GM12865 (cell line): ENCODE results near the gene TMEM131.
A peak's percentile ranks its signal among the peaks of the same experiment; 100 is the strongest.

Experiments
- DNase-seq: peaks from one replicate; pipeline ENCODE4 v3.0.0; 2010; ENCODE audit warnings: low read depth
- H3K4me3 ChIP-seq: 2 replicates; pipeline ENCODE4 v1.5.1; 2011; ENCODE audit warnings: mild to moderate bottlenecking, low read depth, low read length, control low read depth
- TF ChIP-seq, protein P1 (sequence below): IDR thresholded peaks from 2 replicates; pipeline ENCODE4 v1.5.1; 2011; ENCODE audit warnings: low read length, control low read depth, low read depth, inconsistent platforms; ENCODE audit not compliant: insufficient read depth; ENCODE audit errors: missing control alignments

The TMEM131 gene

DNA sequence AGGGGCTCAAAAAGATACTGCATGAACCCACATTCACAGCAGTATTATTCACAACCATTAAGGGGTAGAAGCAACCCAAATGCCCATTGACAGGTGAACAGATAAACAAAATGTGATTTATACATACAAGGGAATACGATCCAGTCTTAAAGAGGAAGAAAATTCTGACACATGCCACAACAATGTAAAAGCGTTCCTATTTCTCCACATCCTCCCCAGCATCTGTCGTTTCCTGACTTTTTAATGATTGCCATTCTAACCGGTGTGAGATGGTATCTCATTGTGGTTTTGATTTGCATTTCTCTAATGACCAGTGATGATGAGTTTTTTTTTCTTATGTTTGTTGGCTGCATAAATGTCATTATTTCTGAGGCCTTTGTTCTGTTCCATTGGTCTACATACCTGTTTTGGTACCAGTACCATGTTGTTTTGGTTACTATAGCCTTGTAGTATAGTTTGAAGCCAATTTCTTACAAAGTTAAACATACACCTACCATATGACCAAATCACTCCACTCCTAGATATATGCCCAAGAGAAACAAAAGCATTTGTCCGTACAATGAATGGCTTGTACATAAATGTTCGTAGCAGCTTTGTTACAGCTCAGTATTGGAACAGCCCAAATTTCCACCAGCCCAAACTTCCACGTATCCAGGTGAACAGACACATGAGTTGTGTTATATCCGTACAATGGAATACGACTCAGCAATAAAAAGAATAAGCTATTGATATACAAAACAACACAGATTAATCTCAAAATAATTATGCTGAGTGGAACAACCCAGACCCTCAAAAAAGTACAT is 85.1 kb downstream of the TMEM131 start:
- H3K4me3 ChIP-seq, result no peak overlapping the region
- TF ChIP-seq, protein P1, sequence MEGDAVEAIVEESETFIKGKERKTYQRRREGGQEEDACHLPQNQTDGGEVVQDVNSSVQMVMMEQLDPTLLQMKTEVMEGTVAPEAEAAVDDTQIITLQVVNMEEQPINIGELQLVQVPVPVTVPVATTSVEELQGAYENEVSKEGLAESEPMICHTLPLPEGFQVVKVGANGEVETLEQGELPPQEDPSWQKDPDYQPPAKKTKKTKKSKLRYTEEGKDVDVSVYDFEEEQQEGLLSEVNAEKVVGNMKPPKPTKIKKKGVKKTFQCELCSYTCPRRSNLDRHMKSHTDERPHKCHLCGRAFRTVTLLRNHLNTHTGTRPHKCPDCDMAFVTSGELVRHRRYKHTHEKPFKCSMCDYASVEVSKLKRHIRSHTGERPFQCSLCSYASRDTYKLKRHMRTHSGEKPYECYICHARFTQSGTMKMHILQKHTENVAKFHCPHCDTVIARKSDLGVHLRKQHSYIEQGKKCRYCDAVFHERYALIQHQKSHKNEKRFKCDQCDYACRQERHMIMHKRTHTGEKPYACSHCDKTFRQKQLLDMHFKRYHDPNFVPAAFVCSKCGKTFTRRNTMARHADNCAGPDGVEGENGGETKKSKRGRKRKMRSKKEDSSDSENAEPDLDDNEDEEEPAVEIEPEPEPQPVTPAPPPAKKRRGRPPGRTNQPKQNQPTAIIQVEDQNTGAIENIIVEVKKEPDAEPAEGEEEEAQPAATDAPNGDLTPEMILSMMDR, result no peak
- DNase-seq, result no peak

DNA sequence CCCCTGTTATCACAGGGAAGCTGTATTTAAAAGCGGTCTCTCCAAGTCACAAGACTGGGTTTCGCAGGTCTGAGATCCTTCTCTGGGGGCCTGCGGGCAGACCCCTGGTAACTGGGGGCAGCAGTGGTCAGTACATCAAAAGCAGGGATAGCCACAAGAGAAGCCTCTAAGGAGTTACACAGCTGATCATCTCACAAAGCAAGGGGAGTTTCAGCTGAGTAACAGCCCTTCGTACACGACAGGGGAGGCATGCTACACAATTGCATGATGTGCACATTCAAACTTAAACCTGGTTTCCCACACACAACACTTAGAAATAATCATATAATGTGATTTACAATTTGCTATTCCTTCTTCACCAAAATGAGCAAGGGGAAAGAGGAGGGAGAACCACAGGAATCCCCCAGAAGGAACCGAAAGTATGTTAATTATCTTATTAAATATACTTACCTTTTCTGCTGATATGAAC is 87.5 kb downstream of the TMEM131 start:
- DNase-seq, result peak; percentile 69
- TF ChIP-seq, protein P1, result no peak
- H3K4me3 ChIP-seq, result no peak overlapping the region; the same call in none of the 2 replicates

DNA sequence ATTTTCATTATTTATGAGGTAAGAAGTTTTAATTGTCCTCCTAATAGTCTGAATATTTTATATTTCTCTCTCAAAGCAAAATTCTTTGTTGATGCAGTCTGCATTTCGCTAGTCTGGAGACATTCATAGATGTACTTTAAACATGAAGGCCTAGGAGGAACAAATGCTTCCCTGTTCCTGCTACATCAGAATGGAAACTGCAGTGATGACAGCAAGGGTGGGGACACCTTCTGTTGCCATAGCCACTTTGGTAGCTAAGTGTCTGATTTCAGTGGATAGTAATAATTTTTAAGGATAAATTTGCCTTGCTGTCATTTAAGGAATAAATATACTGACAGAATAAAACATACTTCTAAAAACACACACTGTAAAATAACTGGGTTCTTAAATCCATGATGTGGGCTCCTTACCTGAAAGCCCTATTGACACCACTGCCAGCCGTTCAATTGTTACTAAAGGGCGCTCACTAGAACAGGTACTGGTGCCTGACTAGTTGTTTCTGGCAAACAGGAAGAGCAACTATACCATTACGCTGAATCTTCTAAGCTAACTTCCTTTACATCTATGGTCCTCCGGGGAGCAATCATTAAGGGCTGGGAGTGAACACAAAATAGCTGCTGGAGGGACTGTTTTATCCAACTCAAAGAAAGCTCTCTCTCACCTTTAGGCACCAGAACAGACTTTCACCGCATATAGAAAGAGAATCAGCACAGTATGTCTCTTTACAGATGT is 88.2 kb downstream of the TMEM131 start:
- peak; percentile 23 for DNase-seq
- TF ChIP-seq, protein P1, result no peak
- H3K4me3 ChIP-seq, result no peak overlapping the region

DNA sequence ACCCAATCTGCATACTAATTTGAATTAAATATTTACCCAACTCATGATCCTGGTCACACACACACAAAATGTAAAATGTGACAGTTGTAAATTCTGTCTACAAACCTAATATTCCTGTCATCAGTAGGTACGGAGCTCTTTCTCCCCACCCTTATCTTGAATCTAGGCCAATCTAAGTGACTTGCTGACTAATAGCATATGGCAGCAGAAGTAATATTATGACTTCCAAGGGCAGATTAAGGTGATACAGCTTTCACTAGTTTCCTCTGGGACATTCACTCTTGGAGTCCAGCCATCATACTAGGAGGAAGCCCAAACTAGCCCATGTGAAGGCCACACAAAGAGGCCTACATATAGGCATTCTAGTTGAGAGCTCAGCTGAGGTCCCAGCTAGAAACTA is 89.4 kb downstream of the TMEM131 start:
- H3K4me3 ChIP-seq, result no peak overlapping the region
- no peak for DNase-seq
- TF ChIP-seq, protein P1, result no peak

DNA sequence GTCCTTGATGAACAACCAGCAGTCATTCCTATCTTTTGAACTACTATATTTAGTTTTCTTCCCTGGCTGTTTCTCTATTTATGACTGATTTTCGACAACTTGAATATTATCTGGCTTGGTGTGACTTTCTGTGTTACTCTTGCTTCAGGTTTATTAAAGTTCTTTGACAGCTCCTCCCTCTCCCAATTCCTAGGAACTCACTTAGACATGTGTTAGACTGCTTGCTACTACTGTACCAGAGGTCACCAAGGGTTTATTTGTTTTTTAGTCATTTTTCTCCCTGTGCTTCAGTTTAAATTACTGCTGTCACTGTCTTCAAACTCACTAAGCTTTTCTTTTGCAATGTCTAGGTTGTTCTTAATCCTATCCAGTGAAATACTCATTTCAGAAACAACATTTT is 90.5 kb downstream of the TMEM131 start:
- no peak for DNase-seq
- TF ChIP-seq, protein P1, result no peak
- no peak overlapping the region for H3K4me3 ChIP-seq

DNA sequence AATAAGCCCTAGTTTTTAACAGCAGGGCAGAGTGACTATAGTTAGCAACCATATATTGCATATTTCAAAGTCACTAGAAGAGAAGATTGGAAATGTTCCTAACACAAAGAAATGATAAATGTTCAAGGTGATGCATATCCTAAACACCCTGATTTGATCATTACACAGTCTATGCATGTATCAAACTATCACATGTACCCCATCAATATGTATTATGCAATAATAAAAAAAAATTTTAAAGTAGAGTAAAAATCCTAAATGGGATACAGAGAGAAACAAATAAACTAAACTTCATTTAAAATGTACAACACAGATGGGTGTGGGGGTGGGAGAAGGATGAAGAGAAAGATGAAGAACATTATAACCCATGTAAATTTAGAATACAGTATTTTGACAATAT is 93.9 kb downstream of the TMEM131 start:
- no peak overlapping the region for H3K4me3 ChIP-seq
- TF ChIP-seq, protein P1, result no peak
- DNase-seq, result no peak
